GM12875 (cell line): Measurements from ENCODE around the gene ZC2HC1B.

Experiments used
- H3K4me3 ChIP-seq: one replicate; pipeline ENCODE4 v1.5.1; 2011; ENCODE audit warnings: low read depth, low read length, control low read depth
- CTCF ChIP-seq: IDR thresholded peaks from 2 replicates; pipeline ENCODE4 v1.5.1; 2011; ENCODE audit warnings: low read depth, mild to moderate bottlenecking, control low read depth, inconsistent platforms, low read length, moderate library complexity, borderline replicate concordance; ENCODE audit not compliant: insufficient read depth

Gene ZC2HC1B

GRCh38 chr6:143838395-143838794 lies 25.9 kb upstream of the ZC2HC1B start:
- no peak overlapping the region for H3K4me3 ChIP-seq
- no peak for TF ChIP-seq CTCF

- no peak for TF ChIP-seq CTCF
- no peak overlapping the region for H3K4me3 ChIP-seq
Measured at GRCh38 chr6:143839196-143839595, 25.1 kb upstream of the ZC2HC1B start.

GRCh38 chr6:143840595-143841265 lies 23.5 kb upstream of the ZC2HC1B start:
- no peak for TF ChIP-seq CTCF
- H3K4me3 ChIP-seq = no peak overlapping the region

GRCh38 chr6:143842461-143842901 lies 21.8 kb upstream of the ZC2HC1B start:
- peak overlapping the region; percentile 64 for H3K4me3 ChIP-seq
- no peak for TF ChIP-seq CTCF

GRCh38 chr6:143842902-143843676 lies 21.2 kb upstream of the ZC2HC1B start, which contains the start of gene LTV1:
TSS of gene LTV1 (plus strand) at chr6:143843338. CDS start at chr6:143843478, 140 bp downstream.
- peak within 1 kb of the TSS; percentile 64 for H3K4me3 ChIP-seq
- no peak for TF ChIP-seq CTCF

GRCh38 chr6:143843677-143843999 lies 20.6 kb upstream of the ZC2HC1B start:
- peak overlapping the region; percentile 64 for H3K4me3 ChIP-seq
- no peak for TF ChIP-seq CTCF

GRCh38 chr6:143844006-143844405 lies 20.3 kb upstream of the ZC2HC1B start:
- no peak for TF ChIP-seq CTCF
- peak overlapping the region; percentile 64 for H3K4me3 ChIP-seq
